ENCODE data around the gene IFNA6. TPM values are rescaled to one million over a fixed set of nuclear protein-coding genes. Genes with fewer than 3 reads are reported as not detected.
"Not testable (repeated sequence)": the region's sequence is repeated elsewhere in the genome, so short reads cannot be mapped to it uniquely, and the experiment has no call there.

Gene IFNA6
- total RNA-seq, 2 donors from 2014 or later: not detected

DNA sequence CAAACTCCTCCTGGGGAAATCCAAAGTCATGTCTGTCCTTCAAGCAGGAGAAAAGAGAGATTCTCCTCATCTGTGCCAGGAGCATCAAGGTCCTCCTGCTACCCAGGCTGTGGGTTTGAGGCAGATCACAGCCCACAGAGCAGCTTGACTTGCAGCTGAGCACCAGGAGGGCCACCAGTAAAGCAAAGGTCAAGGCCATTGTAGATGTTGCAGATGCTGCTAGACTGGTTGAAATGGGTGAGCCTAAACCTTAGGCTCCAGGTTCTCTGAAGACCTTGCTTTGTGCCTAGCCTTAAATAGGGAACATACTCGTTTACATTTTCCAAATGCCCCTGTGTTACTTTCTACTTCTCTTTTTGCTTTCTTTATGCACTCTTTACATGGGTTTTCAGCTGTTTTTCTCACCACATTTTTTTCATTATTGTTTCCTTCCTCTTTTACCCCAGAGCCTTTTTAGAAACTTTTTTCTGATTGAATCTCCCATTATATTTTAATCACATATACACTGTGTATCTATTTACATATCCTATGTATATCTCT is 34.5 kb upstream of the IFNA6 start, which contains the start of gene IFNA2:
Gene IFNA2, minus strand, starts transcription at position 268 of the 540 bp plus-strand sequence. Its CDS starts 69 bp downstream, at position 199.
- Histone ChIP-seq H3K27me3 (no peaks in the 10 kb centered on the region), H3K4me1 (no peaks in the 10 kb centered on the region), H3K9me3 (no peaks in the 10 kb centered on the region), H3K27ac (no peak within 1 kb of the TSS), H3K36me3 (no peaks in the 10 kb centered on the region), H3K4me3 (no peak within 1 kb of the TSS)
- TF ChIP-seq, protein P1, sequence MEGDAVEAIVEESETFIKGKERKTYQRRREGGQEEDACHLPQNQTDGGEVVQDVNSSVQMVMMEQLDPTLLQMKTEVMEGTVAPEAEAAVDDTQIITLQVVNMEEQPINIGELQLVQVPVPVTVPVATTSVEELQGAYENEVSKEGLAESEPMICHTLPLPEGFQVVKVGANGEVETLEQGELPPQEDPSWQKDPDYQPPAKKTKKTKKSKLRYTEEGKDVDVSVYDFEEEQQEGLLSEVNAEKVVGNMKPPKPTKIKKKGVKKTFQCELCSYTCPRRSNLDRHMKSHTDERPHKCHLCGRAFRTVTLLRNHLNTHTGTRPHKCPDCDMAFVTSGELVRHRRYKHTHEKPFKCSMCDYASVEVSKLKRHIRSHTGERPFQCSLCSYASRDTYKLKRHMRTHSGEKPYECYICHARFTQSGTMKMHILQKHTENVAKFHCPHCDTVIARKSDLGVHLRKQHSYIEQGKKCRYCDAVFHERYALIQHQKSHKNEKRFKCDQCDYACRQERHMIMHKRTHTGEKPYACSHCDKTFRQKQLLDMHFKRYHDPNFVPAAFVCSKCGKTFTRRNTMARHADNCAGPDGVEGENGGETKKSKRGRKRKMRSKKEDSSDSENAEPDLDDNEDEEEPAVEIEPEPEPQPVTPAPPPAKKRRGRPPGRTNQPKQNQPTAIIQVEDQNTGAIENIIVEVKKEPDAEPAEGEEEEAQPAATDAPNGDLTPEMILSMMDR (IDR thresholded peaks at IDR 0.05): no peak
- DNase-seq (ENCODE audit: low spot score): no peak

- Histone ChIP-seq H3K27me3 (no peaks in the 10 kb centered on the region), H3K4me3 (no peak overlapping the region), H3K27ac (no peak overlapping the region), H3K9me3 (no peaks in the 10 kb centered on the region), H3K4me1 (no peaks in the 10 kb centered on the region), H3K36me3 (no peaks in the 10 kb centered on the region)
- TF ChIP-seq, protein P1 (IDR thresholded peaks at IDR 0.05): no peak
- DNase-seq (ENCODE audit: low spot score): no peak
These were observed 32.9 kb upstream of the IFNA6 start for GRCh38 chr9:21383627-21384026.

GRCh38 chr9:21381448-21382339 is 31.0 kb upstream of the IFNA6 start:
- no peak overlapping the region for H3K27ac ChIP-seq
- TF ChIP-seq, protein P1 (IDR thresholded peaks at IDR 0.05): no peak
- no peaks in the 10 kb centered on the region for H3K36me3 ChIP-seq
- no peaks in the 10 kb centered on the region for H3K4me1 ChIP-seq
- DNase-seq (ENCODE audit: low spot score): no peak
- no peaks in the 10 kb centered on the region for H3K9me3 ChIP-seq
- no peak overlapping the region for H3K4me3 ChIP-seq
- H3K27me3 ChIP-seq: no peaks in the 10 kb centered on the region

DNA sequence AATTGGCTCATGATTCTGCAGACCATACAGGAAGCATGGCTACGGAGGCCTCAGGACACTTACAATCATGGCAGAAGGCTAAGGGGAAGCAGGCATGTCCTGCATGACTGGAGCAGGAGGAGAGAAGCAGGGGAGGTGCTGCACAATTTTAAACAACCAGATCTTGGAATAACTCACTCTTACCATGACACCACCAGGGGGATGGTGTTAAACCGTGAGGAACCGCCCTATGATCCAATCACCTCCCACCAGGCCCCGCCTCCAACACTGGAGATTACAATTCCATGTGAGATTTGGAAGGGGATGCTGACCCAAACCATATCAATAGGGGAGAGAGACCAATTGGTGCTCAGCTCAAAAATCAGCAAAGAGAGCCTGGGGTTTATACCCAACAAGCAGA is 20.8 kb upstream of the IFNA6 start:
- DNase-seq (ENCODE audit: low spot score); H3K4me1 ChIP-seq; H3K9me3 ChIP-seq; H3K4me3 ChIP-seq; H3K27ac ChIP-seq; H3K36me3 ChIP-seq; H3K27me3 ChIP-seq: not testable (repeated sequence)

GRCh38 chr9:21367957-21368356 is 17.3 kb upstream of the IFNA6 start, which contains the start of gene IFNA13:
IFNA13 (minus strand) TSS chr9:21368057; CDS start chr9:21368010, 47 bp downstream.
- Histone ChIP-seq H3K4me1 (no peaks in the 10 kb centered on the region), H3K4me3 (no peak within 1 kb of the TSS), H3K36me3 (no peaks in the 10 kb centered on the region), H3K27me3 (no peaks in the 10 kb centered on the region), H3K9me3 (no peaks in the 10 kb centered on the region), H3K27ac (no peak within 1 kb of the TSS)
- TF ChIP-seq, protein P1 (IDR thresholded peaks at IDR 0.05): no peak
- no peak for DNase-seq (ENCODE audit: low spot score)

DNA sequence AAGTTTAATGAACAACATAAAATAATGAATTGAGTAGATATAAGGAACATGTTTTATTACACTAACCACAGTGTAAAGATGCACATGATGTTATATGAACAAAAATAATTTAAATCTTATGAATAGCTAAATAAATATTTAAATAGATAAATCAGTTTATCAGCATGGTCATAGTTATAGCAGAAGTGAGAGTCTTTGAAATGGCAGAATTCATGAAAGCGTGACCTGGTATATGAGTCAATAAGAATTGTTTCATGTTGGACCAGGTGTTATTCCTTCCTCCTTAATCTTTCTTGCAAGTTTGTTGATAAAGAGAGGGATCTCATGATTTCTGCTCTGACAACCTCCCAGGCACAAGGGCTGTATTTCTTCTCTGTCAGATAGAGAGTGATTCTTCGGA is 16.5 kb upstream of the IFNA6 start:
- not testable (repeated sequence) for H3K27me3 ChIP-seq; H3K36me3 ChIP-seq; H3K27ac ChIP-seq; H3K4me1 ChIP-seq; H3K4me3 ChIP-seq; H3K9me3 ChIP-seq; DNase-seq (ENCODE audit: low spot score)

Measured in right atrium auricular region (tissue), 2 donors.